GM12864 (cell line): Measurements from ENCODE around the gene TGFB3.
"Not testable (repeated sequence)": the region's sequence is repeated elsewhere in the genome, so short reads cannot be mapped to it uniquely, and the experiment has no call there.

Experiments used
- DNase-seq: peaks from one replicate; pipeline ENCODE4 v3.0.0-alpha.2; 2011; ENCODE audit warnings: low read depth
- H3K4me3 ChIP-seq: 2 replicates; pipeline ENCODE4 v1.5.1; 2011; ENCODE audit warnings: mild to moderate bottlenecking, low read depth, low read length, control low read depth
- TF ChIP-seq, protein P1 (sequence below): IDR thresholded peaks from 2 replicates; pipeline ENCODE4 v1.5.1; 2011; ENCODE audit warnings: low read depth, mild to moderate bottlenecking, moderate library complexity, low read length, control low read depth, inconsistent platforms; ENCODE audit errors: missing control alignments

TGFB3 gene

DNA sequence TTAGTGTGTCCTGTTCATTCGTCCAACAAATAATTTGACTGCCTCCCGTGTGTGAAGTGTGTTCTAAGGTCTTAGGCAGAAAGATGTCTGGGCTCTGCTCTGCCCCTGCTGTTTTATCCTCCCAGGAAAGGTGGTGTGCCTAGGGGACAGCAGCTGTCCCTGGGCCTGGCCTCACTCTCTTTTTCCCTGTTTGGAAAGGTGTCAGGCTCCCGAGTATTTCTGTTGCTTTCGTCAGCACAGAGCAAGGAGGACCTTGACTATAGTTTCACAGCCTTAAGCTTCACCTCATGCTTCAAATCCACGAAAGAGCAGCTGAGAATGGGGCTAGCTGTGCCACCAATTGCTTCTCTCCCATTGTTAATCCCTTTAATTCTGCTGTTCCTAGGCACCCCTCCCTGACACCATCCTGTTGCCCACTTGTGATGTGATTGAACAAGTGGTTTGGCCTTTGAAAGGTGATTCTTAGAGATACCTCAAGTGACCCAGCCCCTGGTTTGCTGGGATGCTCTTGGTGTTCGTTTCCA lies 54.2 kb downstream of the TGFB3 start:
- no peak overlapping the region for H3K4me3 ChIP-seq
- TF ChIP-seq, protein P1, sequence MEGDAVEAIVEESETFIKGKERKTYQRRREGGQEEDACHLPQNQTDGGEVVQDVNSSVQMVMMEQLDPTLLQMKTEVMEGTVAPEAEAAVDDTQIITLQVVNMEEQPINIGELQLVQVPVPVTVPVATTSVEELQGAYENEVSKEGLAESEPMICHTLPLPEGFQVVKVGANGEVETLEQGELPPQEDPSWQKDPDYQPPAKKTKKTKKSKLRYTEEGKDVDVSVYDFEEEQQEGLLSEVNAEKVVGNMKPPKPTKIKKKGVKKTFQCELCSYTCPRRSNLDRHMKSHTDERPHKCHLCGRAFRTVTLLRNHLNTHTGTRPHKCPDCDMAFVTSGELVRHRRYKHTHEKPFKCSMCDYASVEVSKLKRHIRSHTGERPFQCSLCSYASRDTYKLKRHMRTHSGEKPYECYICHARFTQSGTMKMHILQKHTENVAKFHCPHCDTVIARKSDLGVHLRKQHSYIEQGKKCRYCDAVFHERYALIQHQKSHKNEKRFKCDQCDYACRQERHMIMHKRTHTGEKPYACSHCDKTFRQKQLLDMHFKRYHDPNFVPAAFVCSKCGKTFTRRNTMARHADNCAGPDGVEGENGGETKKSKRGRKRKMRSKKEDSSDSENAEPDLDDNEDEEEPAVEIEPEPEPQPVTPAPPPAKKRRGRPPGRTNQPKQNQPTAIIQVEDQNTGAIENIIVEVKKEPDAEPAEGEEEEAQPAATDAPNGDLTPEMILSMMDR: no peak
- DNase-seq: no peak

- H3K4me3 ChIP-seq: no peak overlapping the region
- TF ChIP-seq, protein P1: peak; percentile 8
- no peak for DNase-seq
Observed at GRCh38 chr14:75926431-75927115, 55.2 kb downstream of the TGFB3 start.

GRCh38 chr14:75925141-75925840 lies 56.5 kb downstream of the TGFB3 start:
- not testable (repeated sequence) for DNase-seq, H3K4me3 ChIP-seq

GRCh38 chr14:75920421-75920820 lies 61.4 kb downstream of the TGFB3 start:
- DNase-seq, H3K4me3 ChIP-seq: not testable (repeated sequence)

DNA sequence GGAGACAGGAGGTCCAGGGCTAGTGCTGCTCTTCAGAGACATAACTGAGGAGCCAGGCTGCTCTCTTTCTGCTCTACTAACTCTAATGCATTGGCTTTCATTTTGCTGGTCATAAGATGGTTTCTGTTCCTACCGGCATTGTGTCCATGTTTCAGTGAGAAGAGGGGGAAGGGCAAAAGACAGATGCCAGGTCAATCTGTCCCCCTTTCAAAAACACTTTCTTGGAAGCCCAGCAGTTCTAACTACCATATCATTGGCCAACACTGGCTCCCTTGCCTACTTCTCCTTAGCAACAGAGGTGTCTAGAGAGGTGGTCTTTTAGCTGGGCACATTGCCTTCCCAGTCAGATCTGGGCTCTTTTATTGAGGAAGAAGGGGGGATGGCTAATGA lies 63.9 kb downstream of the TGFB3 start:
- H3K4me3 ChIP-seq: no peak overlapping the region
- DNase-seq: no peak
- TF ChIP-seq, protein P1: no peak

DNA sequence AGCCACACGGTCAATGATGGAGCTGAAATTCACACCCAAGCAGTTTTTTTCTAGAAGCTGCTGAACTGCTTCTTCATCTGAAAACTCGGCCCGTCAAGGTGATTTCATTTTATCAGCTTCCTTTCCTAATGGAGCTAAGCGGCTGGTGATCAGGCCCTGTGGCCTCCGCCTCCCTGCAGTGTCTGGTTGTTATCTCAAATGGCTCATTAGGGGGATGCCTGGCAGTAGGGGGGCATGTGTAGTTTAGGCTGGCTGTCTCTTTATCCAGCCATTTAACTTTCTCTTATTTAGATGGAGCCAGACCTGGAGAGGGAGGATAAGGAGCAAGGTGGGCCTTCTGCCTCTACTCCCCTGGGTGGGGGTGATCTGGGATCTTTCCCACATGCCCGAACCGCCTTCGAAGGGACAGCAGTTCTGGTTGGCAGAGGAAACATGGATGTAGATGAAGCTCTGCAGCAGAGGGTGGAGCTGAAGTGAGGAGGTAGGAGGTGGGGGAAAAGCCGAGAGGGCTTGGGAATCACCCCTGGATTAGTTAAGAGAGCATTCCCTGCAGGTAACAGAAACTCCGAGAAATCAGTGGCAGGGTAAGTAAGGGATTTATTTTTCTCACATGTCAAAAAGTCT lies 64.4 kb downstream of the TGFB3 start:
- TF ChIP-seq, protein P1: no peak
- no peak overlapping the region for H3K4me3 ChIP-seq
- no peak for DNase-seq

DNA sequence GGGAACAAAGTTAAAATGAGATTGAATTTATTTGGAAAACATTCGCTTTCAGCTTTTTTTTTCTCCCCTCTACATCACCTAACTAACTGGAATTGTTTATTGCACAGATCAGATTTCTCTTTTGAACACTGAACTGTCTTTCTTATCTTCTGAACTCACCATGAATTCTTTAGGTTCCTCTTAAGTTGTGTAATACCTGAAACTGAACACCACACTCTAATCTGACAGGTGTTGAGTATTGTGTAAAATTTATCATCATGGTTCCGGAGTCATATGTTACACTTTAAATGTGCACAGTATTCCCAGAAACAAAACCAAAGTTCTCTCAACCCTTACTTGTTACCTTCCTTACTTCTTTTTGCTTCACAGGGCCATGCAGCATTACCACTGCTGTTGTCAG lies 66.8 kb downstream of the TGFB3 start:
- TF ChIP-seq, protein P1: no peak
- DNase-seq: no peak
- H3K4me3 ChIP-seq: no peak overlapping the region
